HL-60 (cell line): ENCODE results near the gene TENM3.

ENCODE experiments used
- DNase-seq, 2 experiments: peaks; one replicate each; pipeline ENCODE4 v3.0.0-alpha.2; 2010 to 2020; ENCODE audit warnings: low read depth in 1 of 2, low spot score in 1 of 2
- H3K27ac ChIP-seq: fragments of 250-450 bp; sonication (Bioruptor Pico); replicated peaks from 2 replicates; pipeline ENCODE4 v1.5.1; 2020; ENCODE audit warnings: mild to moderate bottlenecking, moderate library complexity
- H3K27me3 ChIP-seq: fragments of 250-450 bp; sonication (Bioruptor Pico); 2 replicates; pipeline ENCODE4 v1.5.1; 2021; ENCODE audit warnings: mild to moderate bottlenecking, moderate library complexity; ENCODE audit not compliant: insufficient read depth, poor library complexity, severe bottlenecking
- H3K4me3 ChIP-seq: replicated peaks from 2 replicates; pipeline ENCODE4 v1.5.1; 2011; ENCODE audit warnings: mild to moderate bottlenecking, control low read depth, low read length; ENCODE audit not compliant: insufficient read depth
- GABPA ChIP-seq: IDR thresholded peaks from 2 replicates; pipeline ENCODE4 v1.6.1; 2012; ENCODE audit warnings: low read depth
- POLR2AphosphoS5 ChIP-seq: IDR thresholded peaks from 2 replicates; pipeline ENCODE4 v1.6.1; 2012; ENCODE audit warnings: low read depth
- REST ChIP-seq: IDR thresholded peaks from 2 replicates; pipeline ENCODE4 v1.6.1; 2012; ENCODE audit warnings: low read depth; ENCODE audit not compliant: insufficient replicate concordance
- SPI1 ChIP-seq: IDR thresholded peaks from 2 replicates; pipeline ENCODE4 v1.6.1; 2012; ENCODE audit warnings: low read depth, mild to moderate bottlenecking, borderline replicate concordance
- TF ChIP-seq, protein P1 (sequence below): IDR thresholded peaks from one replicate; pipeline ENCODE4 v1.5.1; 2011; ENCODE audit warnings: low read length, control low read depth, inconsistent platforms; ENCODE audit not compliant: insufficient read depth

The TENM3 gene

DNA sequence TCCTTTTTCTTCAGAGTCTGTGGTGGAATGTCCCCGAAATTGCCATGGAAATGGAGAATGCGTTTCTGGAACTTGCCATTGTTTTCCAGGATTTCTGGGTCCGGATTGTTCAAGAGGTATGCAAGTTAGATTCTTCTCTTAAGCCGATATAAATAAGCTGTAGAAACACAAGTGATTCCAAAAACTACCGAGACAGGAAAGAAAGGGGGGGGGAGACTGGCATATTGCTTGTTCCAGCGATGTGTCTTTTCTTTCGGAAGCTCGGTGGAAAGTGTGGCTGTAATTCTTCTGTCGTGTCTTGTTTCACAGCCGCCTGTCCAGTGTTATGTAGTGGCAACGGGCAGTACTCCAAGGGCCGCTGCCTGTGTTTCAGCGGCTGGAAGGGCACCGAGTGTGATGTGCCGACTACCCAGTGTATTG lies 437.0 kb downstream of the TENM3 start:
- Histone ChIP-seq H3K27me3 (peaks cover 2% of the 10 kb centered on the region), H3K4me3 (no peak overlapping the region), H3K27ac (no peak overlapping the region)
- no peak for DNase-seq
- TF ChIP-seq GABPA (no peak), REST (no peak), POLR2AphosphoS5 (no peak), SPI1 (no peak)
- TF ChIP-seq, protein P1, sequence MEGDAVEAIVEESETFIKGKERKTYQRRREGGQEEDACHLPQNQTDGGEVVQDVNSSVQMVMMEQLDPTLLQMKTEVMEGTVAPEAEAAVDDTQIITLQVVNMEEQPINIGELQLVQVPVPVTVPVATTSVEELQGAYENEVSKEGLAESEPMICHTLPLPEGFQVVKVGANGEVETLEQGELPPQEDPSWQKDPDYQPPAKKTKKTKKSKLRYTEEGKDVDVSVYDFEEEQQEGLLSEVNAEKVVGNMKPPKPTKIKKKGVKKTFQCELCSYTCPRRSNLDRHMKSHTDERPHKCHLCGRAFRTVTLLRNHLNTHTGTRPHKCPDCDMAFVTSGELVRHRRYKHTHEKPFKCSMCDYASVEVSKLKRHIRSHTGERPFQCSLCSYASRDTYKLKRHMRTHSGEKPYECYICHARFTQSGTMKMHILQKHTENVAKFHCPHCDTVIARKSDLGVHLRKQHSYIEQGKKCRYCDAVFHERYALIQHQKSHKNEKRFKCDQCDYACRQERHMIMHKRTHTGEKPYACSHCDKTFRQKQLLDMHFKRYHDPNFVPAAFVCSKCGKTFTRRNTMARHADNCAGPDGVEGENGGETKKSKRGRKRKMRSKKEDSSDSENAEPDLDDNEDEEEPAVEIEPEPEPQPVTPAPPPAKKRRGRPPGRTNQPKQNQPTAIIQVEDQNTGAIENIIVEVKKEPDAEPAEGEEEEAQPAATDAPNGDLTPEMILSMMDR = no peak

DNA sequence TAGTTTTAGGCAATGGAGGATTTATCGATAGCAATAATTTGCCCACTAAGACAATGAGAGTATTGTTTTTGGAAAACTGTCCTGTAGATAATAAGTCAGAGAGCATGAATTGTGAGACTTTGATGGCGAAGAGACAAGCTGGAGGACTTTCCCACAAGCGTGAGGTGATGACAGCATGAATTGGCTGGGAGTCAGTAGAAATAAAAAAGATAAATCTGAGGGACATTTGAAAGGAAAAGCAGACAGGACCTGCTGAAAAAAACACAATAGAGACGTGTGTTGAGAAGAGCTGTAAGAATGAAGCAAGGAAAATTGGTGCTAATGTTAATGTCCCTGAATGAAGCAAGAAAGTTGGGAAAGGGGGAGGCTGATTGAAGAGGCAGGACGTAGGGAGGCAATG lies 440.5 kb downstream of the TENM3 start:
- Histone ChIP-seq H3K27me3 (peaks cover 2% of the 10 kb centered on the region), H3K4me3 (no peak overlapping the region), H3K27ac (no peak overlapping the region)
- TF ChIP-seq SPI1 = no peak
- DNase-seq = no peak

DNA sequence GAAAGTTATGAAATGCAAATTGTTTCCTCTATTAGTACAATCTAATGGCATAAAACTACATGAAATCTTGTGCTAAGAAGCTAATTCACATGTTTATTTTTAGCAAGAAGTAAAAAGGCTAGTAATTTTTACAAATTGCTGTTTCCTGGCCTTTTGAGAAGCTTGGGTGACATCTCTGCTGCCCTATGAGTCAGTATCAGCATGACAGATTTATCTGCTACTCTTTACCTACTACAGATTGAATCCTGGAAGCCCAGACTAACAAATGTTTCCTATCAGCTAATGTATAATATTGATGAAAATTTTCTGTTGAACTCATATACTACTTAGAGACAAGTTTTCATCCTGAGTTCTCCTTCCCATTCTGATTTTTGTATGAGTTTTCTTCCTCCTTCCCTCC lies 441.6 kb downstream of the TENM3 start:
- H3K27me3 ChIP-seq = peaks cover 1% of the 10 kb centered on the region
- TF ChIP-seq, protein P1 = no peak
- TF ChIP-seq POLR2AphosphoS5 (no peak), REST (no peak), GABPA (no peak), SPI1 (no peak)
- no peak overlapping the region for H3K27ac ChIP-seq
- no peak overlapping the region for H3K4me3 ChIP-seq
- DNase-seq = no peak

- H3K27ac ChIP-seq = no peak overlapping the region
- no peaks in the 10 kb centered on the region for H3K27me3 ChIP-seq
- TF ChIP-seq POLR2AphosphoS5 (no peak), REST (no peak), GABPA (no peak), SPI1 (no peak)
- TF ChIP-seq, protein P1 = no peak
- DNase-seq = no peak
- H3K4me3 ChIP-seq = no peak overlapping the region
Observed at GRCh38 chr4:182688081-182688480, 444.9 kb downstream of the TENM3 start.
